Parathyroid adenoma (tissue), 2 donors: ENCODE results near the gene MRPL17.

Experiments
- H2AFZ ChIP-seq: fragments of 300-600 bp; sonication (generic); one replicate; pipeline ENCODE4 v1.7.0; 2017; ENCODE audit warnings: antibody characterized with exemption, mild to moderate bottlenecking
- H3K27ac ChIP-seq: fragments of 300-600 bp; sonication (generic); one replicate; pipeline ENCODE4 v1.7.0; 2017
- H3K27me3 ChIP-seq: fragments of 300-600 bp; sonication (generic); one replicate; pipeline ENCODE4 v1.7.0; 2017; ENCODE audit warnings: low read length; ENCODE audit not compliant: control insufficient read depth, insufficient read depth
- H3K36me3 ChIP-seq: fragments of 300-600 bp; sonication (generic); one replicate; pipeline ENCODE4 v1.7.0; 2017; ENCODE audit warnings: low read length; ENCODE audit not compliant: control insufficient read depth, insufficient read depth
- H3K4me1 ChIP-seq: fragments of 300-600 bp; sonication (generic); one replicate; pipeline ENCODE4 v1.7.0; 2017; ENCODE audit warnings: control low read depth
- H3K4me2 ChIP-seq: fragments of 300-600 bp; sonication (generic); one replicate; pipeline ENCODE4 v1.7.0; 2017; ENCODE audit warnings: low read length
- H3K4me3 ChIP-seq: fragments of 300-600 bp; sonication (generic); one replicate; pipeline ENCODE4 v1.7.0; 2017; ENCODE audit warnings: low read depth, low read length
- H3K79me2 ChIP-seq: fragments of 300-600 bp; sonication (generic); one replicate; pipeline ENCODE4 v1.7.0; 2017; ENCODE audit warnings: control low read depth
- H3K9ac ChIP-seq: fragments of 300-600 bp; sonication (generic); one replicate; pipeline ENCODE4 v1.7.0; 2017; ENCODE audit warnings: mild to moderate bottlenecking
- H3K9me3 ChIP-seq: fragments of 300-600 bp; sonication (generic); one replicate; pipeline ENCODE4 v1.7.0; 2017; ENCODE audit warnings: low read length; ENCODE audit not compliant: control insufficient read depth
- TF ChIP-seq, protein P1 (sequence below): fragments of 300-600 bp; sonication (generic); IDR thresholded peaks from one replicate; pipeline ENCODE4 v1.7.0; 2017; ENCODE audit warnings: antibody characterized with exemption, mild to moderate bottlenecking
- donor health status: primary hyperparathyroidism.

The MRPL17 gene

DNA sequence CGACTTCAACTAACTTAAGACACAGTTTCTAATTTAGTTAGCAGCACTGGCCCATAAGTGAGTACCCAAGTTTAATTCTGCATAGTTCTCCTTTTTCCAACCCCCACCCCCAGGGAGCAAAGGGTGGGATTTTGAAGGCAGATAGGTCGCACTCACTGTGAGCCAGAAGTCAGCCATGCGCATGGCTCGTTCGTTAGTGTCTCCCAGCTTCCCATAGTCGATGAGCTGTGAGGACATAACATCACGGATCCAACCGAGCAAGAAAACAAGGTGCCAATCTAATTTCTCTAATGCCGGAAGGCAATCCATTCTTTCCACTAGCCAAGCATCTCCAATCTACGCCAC lies 577 bp downstream of the MRPL17 start:
- Histone ChIP-seq H3K9ac (no peak overlapping the region), H3K9me3 (no peaks in the 10 kb centered on the region), H2AFZ (peak overlapping the region; percentile 89), H3K4me2 (peak overlapping the region; percentile 90), H3K4me1 (no peaks in the 10 kb centered on the region), H3K36me3 (no peaks in the 10 kb centered on the region), H3K27ac (peak overlapping the region; percentile 79), H3K27me3 (no peaks in the 10 kb centered on the region), H3K4me3 (peak overlapping the region; percentile 88), H3K79me2 (no peaks in the 10 kb centered on the region)
- TF ChIP-seq, protein P1, sequence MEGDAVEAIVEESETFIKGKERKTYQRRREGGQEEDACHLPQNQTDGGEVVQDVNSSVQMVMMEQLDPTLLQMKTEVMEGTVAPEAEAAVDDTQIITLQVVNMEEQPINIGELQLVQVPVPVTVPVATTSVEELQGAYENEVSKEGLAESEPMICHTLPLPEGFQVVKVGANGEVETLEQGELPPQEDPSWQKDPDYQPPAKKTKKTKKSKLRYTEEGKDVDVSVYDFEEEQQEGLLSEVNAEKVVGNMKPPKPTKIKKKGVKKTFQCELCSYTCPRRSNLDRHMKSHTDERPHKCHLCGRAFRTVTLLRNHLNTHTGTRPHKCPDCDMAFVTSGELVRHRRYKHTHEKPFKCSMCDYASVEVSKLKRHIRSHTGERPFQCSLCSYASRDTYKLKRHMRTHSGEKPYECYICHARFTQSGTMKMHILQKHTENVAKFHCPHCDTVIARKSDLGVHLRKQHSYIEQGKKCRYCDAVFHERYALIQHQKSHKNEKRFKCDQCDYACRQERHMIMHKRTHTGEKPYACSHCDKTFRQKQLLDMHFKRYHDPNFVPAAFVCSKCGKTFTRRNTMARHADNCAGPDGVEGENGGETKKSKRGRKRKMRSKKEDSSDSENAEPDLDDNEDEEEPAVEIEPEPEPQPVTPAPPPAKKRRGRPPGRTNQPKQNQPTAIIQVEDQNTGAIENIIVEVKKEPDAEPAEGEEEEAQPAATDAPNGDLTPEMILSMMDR: no peak

DNA sequence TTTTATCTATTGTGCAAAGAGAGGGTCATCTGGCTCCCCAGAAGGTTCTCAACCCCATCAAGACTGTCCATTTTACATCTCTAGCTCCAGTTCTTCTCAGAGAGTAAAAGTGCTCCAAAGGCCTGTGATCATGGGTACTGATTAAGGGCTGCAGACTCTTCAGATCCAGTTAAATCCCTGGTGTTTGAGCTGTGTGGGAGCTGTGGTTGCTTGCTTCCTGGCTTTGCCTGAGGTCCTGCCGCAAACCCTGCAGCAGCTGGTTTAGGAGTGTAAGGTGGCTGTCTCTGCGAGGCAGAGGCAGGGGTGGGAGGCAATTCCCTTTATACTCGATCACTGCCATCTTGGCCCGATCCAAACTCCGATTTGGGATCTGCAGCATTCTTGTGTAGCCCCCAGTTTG lies 1.2 kb downstream of the MRPL17 start:
- no peak overlapping the region for H3K27ac ChIP-seq
- H3K4me2 ChIP-seq: no peak overlapping the region
- no peaks in the 10 kb centered on the region for H3K4me1 ChIP-seq
- H3K9ac ChIP-seq: no peak overlapping the region
- no peak overlapping the region for H2AFZ ChIP-seq
- no peaks in the 10 kb centered on the region for H3K27me3 ChIP-seq
- no peaks in the 10 kb centered on the region for H3K9me3 ChIP-seq
- TF ChIP-seq, protein P1: no peak
- no peaks in the 10 kb centered on the region for H3K36me3 ChIP-seq
- H3K4me3 ChIP-seq: peak overlapping the region; percentile 88
- no peaks in the 10 kb centered on the region for H3K79me2 ChIP-seq

DNA sequence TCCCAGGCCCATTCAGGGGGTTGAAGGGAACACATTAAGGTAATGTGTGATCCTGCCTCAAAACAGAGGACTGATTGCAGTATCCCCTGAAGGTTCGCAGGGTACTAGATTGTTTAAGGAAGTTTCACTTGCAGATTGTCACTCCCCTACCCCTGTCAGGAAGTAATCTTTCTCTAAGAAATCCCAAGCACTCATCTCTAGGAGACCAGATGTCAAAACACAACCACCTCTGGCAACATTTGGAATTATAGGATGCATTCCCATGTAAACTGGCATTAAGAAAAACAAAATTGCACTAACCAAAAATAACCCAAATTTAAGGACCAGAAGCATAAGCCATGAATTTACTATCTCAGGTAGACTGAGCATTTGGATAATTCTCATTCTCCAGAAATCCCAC lies 1.6 kb downstream of the MRPL17 start:
- Histone ChIP-seq H3K9ac (no peak overlapping the region), H3K27me3 (no peaks in the 10 kb centered on the region), H3K36me3 (no peaks in the 10 kb centered on the region), H2AFZ (no peak overlapping the region), H3K4me3 (no peak overlapping the region), H3K4me2 (no peak overlapping the region), H3K79me2 (no peaks in the 10 kb centered on the region), H3K9me3 (no peaks in the 10 kb centered on the region), H3K4me1 (no peaks in the 10 kb centered on the region), H3K27ac (peak overlapping the region; percentile 6)
- TF ChIP-seq, protein P1: no peak

DNA sequence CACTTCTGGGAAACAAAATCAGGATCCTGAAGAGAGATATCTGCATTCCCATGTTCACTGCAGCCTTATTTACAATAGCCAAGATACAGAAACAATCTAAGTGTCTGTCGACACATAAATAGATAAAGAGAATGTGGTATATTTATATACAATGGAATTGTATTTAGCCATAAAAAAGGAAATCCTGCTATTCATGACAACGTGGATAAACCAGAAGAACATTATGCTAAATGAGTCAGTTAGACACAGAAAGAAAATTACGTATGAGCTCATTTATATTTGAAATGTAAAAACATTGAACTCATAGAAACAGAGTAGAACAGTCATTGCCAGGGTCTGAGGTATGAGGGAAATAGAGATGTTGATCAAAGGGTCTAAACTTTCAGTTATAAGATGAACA lies 6.1 kb downstream of the MRPL17 start:
- H3K27ac ChIP-seq: no peak overlapping the region
- no peaks in the 10 kb centered on the region for H3K79me2 ChIP-seq
- H3K4me1 ChIP-seq: no peaks in the 10 kb centered on the region
- no peaks in the 10 kb centered on the region for H3K9me3 ChIP-seq
- H3K4me3 ChIP-seq: no peak overlapping the region
- no peak overlapping the region for H2AFZ ChIP-seq
- no peak overlapping the region for H3K4me2 ChIP-seq
- H3K27me3 ChIP-seq: no peaks in the 10 kb centered on the region
- H3K36me3 ChIP-seq: no peaks in the 10 kb centered on the region
- no peak overlapping the region for H3K9ac ChIP-seq
- TF ChIP-seq, protein P1: no peak

DNA sequence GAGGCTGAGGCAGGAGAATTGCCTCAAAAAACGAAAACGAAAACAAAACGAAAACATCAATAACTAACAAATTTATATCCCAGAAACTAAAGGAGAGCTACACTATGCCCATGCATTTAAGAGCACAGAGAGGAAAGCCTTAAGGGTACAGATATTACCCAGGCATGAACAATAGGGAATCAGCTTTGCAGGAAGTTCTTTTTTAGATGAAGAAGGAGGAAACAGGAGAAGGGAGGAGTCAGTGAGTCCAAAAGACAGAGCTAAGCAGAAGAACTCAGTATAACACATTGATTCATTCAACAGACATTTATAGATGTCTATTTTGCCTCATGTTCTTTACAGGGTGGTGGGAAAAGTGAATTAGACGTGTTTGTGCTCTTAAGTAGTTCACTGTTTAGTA lies 8.3 kb downstream of the MRPL17 start:
- Histone ChIP-seq H3K4me2 (no peak overlapping the region), H3K79me2 (no peaks in the 10 kb centered on the region), H3K4me3 (no peak overlapping the region), H3K27ac (no peak overlapping the region), H3K27me3 (no peaks in the 10 kb centered on the region), H2AFZ (no peak overlapping the region), H3K4me1 (no peaks in the 10 kb centered on the region), H3K9me3 (no peaks in the 10 kb centered on the region), H3K9ac (no peak overlapping the region), H3K36me3 (no peaks in the 10 kb centered on the region)
- TF ChIP-seq, protein P1: no peak
